Gastrocnemius medialis (tissue), 4 donors: ENCODE data around the gene TRAF7. TPM values are rescaled to one million over a fixed set of nuclear protein-coding genes. Genes with fewer than 3 reads are reported as not detected.

Experiments used
- ATAC-seq, 2 donors: fragments of 150-250 bp; one replicate each; pipeline ENCODE4 v1.9.1; 2016
- DNase-seq, 2 donors: peaks; one replicate each; pipeline ENCODE4 v3.0.0-alpha.2; 2019
- H3K27ac ChIP-seq, 4 donors: fragments of 200-600 bp; sonication (generic); 1 replicate in 1 of 4; 2 replicates in 3 of 4; pipeline ENCODE4 v1.5.1; 2016 to 2018; ENCODE audit warnings: mild to moderate bottlenecking in 2 of 4, moderate library complexity in 1 of 4
- H3K27me3 ChIP-seq, 3 donors: fragments of 200-600 bp; sonication (generic) in 2 of 3; 1 replicate in 1 of 3; 2 replicates in 2 of 3; pipeline versions ENCODE4 v1.5.1 to v1.6.0; 2016 to 2019; ENCODE audit warnings: mild to moderate bottlenecking in 1 of 3, moderate library complexity in 1 of 3
- H3K36me3 ChIP-seq, 2 donors: fragments of 200-600 bp; sonication (generic) in 1 of 2; one replicate each; pipeline ENCODE4 v1.5.1; 2017 to 2018
- H3K4me1 ChIP-seq, 2 donors: fragments of 200-600 bp; sonication (generic) in 1 of 2; one replicate each; pipeline ENCODE4 v1.5.1; 2016 to 2017; ENCODE audit warnings: mild to moderate bottlenecking in 2 of 2
- H3K4me3 ChIP-seq, 4 donors: fragments of 200-600 bp; sonication (generic) in 3 of 4; 1 replicate in 1 of 4; 2 replicates in 3 of 4; pipeline ENCODE4 v1.5.1; 2016 to 2019; ENCODE audit warnings: mild to moderate bottlenecking in 2 of 4
- H3K9me3 ChIP-seq, 3 donors: fragments of 200-600 bp; sonication (generic) in 2 of 3; 1 replicate in 1 of 3; 2 replicates in 2 of 3; pipeline ENCODE4 v1.5.1; 2016 to 2019
- POLR2A ChIP-seq, 2 donors: fragments of 450-650 bp; IDR thresholded peaks; one replicate each; pipeline ENCODE4 v1.6.1; 2017; ENCODE audit warnings: antibody characterized with exemption in 2 of 2, mild to moderate bottlenecking in 2 of 2, moderate library complexity in 2 of 2
- in situ Hi-C, 4 donors: fragments of 200-750 bp; cut with MboI; loops; one replicate each; pipeline versions ENCODE4 v1.15.0 to v1.8.0; 2017; ENCODE audit warnings: low sequenced_read_pairs in 4 of 4
- intact Hi-C: fragments of 100-400 bp; cut with DNase I; formaldehyde crosslinking; loops from one replicate; pipeline ENCODE4 v1.15.1; 2023; ENCODE audit warnings: low total_unique reads
- total RNA-seq, 4 donors: library from RNA; depleted of rRNA; stranded (reverse); fragments of >200 nt; gene quantifications; one replicate each; pipeline versions ENCODE4 v1.1.0 to v1.2.3, GENCODE V29; 2016
- TF ChIP-seq, protein P1 (sequence below), 5 experiments: fragments of 450-650 bp in 3 of 5; fragments of 200-600 bp in 2 of 5; sonication (generic) in 2 of 5; IDR thresholded peaks in 4 of 5; conservative IDR thresholded peaks in 1 of 5; 1 replicate in 4 of 5; 2 replicates in 1 of 5; pipeline ENCODE4 v1.5.1; 2016 to 2019; ENCODE audit warnings: antibody characterized with exemption in 5 of 5, mild to moderate bottlenecking in 3 of 5, moderate library complexity in 3 of 5

The TRAF7 gene
- total RNA-seq, 4 donors from 2014 or later: 39.5 to 71.4 (median 55.9) TPM

DNA sequence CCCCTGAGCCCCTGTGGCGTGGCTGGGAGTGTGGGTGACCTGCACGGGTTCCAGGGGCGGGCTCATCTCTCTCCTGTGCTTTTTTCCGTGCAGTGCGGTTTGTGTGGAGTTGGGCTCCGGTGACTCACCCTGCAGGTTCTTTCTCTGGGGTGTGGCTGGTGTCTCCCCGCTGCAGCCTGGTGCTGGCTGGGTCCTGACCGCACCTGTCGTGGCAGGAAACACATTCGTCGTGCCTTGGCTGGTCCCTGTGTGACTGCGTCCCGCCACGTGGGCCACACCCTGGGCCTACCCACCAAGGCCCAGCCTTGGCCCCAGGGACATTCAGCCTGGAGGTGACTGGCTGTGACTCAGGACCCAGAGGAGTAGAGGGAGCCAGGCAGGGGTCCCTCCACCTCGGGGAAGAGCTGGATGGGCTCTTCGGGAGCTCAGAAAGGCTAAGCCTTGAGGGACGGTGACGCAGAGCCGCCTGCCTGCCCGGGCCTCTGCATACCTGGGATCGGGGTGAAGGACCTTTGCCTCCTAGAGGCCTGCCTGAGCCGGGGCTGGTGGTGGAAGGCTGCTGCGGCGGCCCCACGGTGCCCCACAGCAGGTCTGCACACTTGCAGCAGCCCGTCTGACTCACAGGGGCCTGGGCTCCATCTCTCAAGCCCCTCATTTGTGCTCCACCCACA lies 7.8 kb downstream of the TRAF7 start:
- Histone ChIP-seq H3K4me3 (no peak overlapping the region), H3K36me3 (peaks cover 0 to 7% of the 10 kb centered on the region in 2 donors), H3K27me3 (no peaks in the 10 kb centered on the region), H3K4me1 (peaks cover 0 to 15% of the 10 kb centered on the region in 2 donors), H3K27ac (no peak overlapping the region), H3K9me3 (no peaks in the 10 kb centered on the region)
- in situ Hi-C loops: no loop called here
- DNase-seq: no peak
- no peak for ATAC-seq
- intact Hi-C loops: no loop called here
- no peak for TF ChIP-seq POLR2A (IDR thresholded peaks at IDR 0.05)
- TF ChIP-seq, protein P1, sequence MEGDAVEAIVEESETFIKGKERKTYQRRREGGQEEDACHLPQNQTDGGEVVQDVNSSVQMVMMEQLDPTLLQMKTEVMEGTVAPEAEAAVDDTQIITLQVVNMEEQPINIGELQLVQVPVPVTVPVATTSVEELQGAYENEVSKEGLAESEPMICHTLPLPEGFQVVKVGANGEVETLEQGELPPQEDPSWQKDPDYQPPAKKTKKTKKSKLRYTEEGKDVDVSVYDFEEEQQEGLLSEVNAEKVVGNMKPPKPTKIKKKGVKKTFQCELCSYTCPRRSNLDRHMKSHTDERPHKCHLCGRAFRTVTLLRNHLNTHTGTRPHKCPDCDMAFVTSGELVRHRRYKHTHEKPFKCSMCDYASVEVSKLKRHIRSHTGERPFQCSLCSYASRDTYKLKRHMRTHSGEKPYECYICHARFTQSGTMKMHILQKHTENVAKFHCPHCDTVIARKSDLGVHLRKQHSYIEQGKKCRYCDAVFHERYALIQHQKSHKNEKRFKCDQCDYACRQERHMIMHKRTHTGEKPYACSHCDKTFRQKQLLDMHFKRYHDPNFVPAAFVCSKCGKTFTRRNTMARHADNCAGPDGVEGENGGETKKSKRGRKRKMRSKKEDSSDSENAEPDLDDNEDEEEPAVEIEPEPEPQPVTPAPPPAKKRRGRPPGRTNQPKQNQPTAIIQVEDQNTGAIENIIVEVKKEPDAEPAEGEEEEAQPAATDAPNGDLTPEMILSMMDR (IDR thresholded peaks at IDR 0.05 in 4 of 5, conservative IDR thresholded peaks at IDR 0.05 in 1 of 5): no peak

DNA sequence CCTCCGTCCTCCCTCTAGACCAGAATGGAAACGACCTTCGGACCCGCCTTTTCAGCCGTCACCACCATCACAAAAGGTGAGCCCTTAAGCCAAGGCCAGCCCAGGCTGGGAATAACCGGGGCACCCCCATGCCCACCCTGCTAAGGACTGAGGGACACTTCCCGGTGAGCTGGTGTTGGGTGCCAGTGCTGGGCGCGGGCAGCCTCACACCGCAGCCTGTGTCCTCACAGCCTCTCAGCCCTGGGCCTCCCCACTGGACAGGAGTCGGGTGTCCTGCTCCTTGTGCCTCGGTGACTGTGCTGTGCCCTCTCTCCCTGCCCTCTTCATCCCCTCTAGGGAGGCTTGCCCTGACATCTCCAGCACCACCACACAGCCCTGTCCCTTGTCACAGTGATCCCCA lies 10.3 kb downstream of the TRAF7 start:
- no peaks in the 10 kb centered on the region for H3K9me3 ChIP-seq
- TF ChIP-seq, protein P1 (IDR thresholded peaks at IDR 0.05 in 4 of 5, conservative IDR thresholded peaks at IDR 0.05 in 1 of 5): no peak
- no peak for TF ChIP-seq POLR2A (IDR thresholded peaks at IDR 0.05)
- peaks cover 0 to 7% of the 10 kb centered on the region in 2 donors for H3K36me3 ChIP-seq
- no peaks in the 10 kb centered on the region for H3K27me3 ChIP-seq
- ATAC-seq (no peak), DNase-seq (no peak)
- intact Hi-C loops (no loop called here), in situ Hi-C loops (no loop called here)
- H3K4me3 ChIP-seq: no peak overlapping the region
- H3K27ac ChIP-seq: no peak overlapping the region
- peaks cover 3 to 6% of the 10 kb centered on the region in 2 donors for H3K4me1 ChIP-seq

DNA sequence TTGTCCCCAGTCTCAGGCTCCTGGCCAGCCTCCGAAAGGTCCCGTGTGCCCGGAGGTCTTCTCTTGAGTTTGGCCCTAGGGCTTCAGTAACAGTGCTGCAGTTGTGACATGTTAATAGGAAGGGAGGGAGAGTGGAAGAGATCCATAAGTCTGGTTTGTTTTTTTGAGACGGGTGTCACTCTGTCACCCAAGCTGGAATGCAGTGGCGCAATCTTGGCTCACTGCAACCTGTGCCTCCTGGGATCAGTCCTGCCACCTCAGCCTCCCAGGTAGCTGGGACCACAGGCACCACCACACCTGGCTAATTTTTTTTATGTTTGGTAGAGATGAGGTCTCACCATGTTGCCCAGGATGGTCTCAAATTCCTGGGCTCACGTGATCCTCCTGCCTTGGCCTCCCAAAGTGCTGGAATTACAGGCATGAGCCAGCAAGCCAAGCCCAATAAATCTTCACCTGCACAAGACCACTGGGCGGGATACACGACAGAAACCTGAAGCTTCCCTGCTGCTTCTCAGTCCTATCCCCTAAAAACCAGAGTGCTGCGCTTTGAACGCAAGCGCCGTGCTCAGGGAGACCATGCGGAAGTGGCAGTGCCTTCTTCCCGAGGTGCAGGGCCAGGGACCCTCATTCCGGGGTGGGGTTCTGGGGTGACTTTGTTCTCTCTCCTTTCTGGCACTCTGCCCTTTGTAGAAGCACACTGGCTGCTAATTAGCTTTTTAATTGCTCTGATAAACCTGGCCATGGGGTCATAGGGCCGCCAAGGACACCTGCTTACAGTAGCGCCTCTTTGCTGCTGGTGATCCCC lies 10.9 kb downstream of the TRAF7 start:
- ATAC-seq: no peak
- Histone ChIP-seq H3K27ac (no peak overlapping the region), H3K36me3 (peaks cover 0 to 10% of the 10 kb centered on the region in 2 donors), H3K27me3 (no peaks in the 10 kb centered on the region), H3K9me3 (no peaks in the 10 kb centered on the region), H3K4me3 (no peak overlapping the region), H3K4me1 (peaks cover under 1 to 6% of the 10 kb centered on the region in 2 donors)
- DNase-seq: no peak
- TF ChIP-seq POLR2A (IDR thresholded peaks at IDR 0.05): no peak
- TF ChIP-seq, protein P1 (IDR thresholded peaks at IDR 0.05 in 4 of 5, conservative IDR thresholded peaks at IDR 0.05 in 1 of 5): no peak
- intact Hi-C loops: no loop called here
- in situ Hi-C loops: no loop called here

DNA sequence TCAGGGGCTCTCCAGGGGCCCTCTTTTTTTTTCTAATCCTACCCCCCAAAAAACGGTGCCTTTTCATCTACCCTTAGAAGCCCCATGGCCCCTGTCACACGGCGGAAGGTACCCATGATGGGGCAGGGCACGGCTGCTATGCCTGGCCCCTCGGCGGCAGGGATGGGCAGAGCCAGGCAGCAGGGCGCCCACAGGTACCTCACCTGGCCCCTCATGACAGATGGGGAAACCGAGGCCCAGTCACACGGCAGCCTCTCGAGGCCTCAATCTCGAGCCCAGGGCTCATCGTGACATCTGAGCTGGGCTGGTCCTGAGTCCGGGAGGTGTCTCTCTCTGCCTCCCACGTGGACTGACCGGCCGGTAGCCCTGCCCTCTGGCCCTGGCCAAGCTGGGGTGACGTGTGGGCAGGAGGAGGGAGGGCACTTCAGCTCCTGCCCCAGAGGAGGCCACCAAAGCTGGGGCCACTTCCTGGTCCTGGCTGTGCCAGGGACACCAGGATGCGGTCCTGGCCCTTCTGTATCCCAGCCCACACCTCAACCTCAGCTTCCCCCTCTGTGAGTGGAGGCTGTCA lies 11.6 kb downstream of the TRAF7 start:
- peaks cover 0 to 6% of the 10 kb centered on the region in 2 donors for H3K4me1 ChIP-seq
- ATAC-seq: no peak
- H3K36me3 ChIP-seq: peaks cover 0 to 17% of the 10 kb centered on the region in 2 donors
- TF ChIP-seq, protein P1 (IDR thresholded peaks at IDR 0.05 in 4 of 5, conservative IDR thresholded peaks at IDR 0.05 in 1 of 5): no peak
- TF ChIP-seq POLR2A (IDR thresholded peaks at IDR 0.05): no peak
- no peaks in the 10 kb centered on the region for H3K27me3 ChIP-seq
- no peaks in the 10 kb centered on the region for H3K9me3 ChIP-seq
- H3K27ac ChIP-seq: no peak overlapping the region
- no peak overlapping the region for H3K4me3 ChIP-seq
- intact Hi-C loops: no loop called here
- no peak for DNase-seq
- in situ Hi-C loops: no loop called here
